HFFc6 (cell line): ENCODE results near the gene NLRP9. TPM values are rescaled to one million over a fixed set of nuclear protein-coding genes. Genes with fewer than 3 reads are reported as not detected.
A peak's percentile ranks its signal among the peaks of the same experiment; 100 is the strongest.
"Not testable (repeated sequence)": the region's sequence is repeated elsewhere in the genome, so short reads cannot be mapped to it uniquely, and the experiment has no call there.

Experiments
- DNase-seq: peaks from one replicate; pipeline ENCODE4 v3.0.0-alpha.2; 2018
- H3K27ac Mint-ChIP-seq: 2 replicates; pipeline ENCODE4 v1.8.0; 2020; ENCODE audit warnings: mild to moderate bottlenecking, mixed read lengths
- H3K27me3 Mint-ChIP-seq: 2 replicates; pipeline ENCODE4 v1.8.0; 2021; ENCODE audit warnings: mild to moderate bottlenecking, moderate library complexity, mixed read lengths; ENCODE audit not compliant: insufficient read depth
- H3K36me3 Mint-ChIP-seq: 2 replicates; pipeline ENCODE4 v1.8.0; 2021; ENCODE audit warnings: low read depth, mixed read lengths
- H3K4me1 Mint-ChIP-seq: 2 replicates; pipeline ENCODE4 v1.8.0; 2020; ENCODE audit warnings: low read depth, mixed read lengths
- H3K4me3 Mint-ChIP-seq: 2 replicates; pipeline ENCODE4 v1.8.0; 2020; ENCODE audit warnings: mild to moderate bottlenecking, moderate library complexity, mixed read lengths
- H3K9me3 Mint-ChIP-seq: 2 replicates; pipeline ENCODE4 v1.8.0; 2020; ENCODE audit warnings: mild to moderate bottlenecking, mixed read lengths
- CTCF ChIP-seq: fragments of 200-600 bp; sonication (generic); IDR thresholded peaks from 2 replicates; pipeline ENCODE4 v1.5.0; 2021; ENCODE audit warnings: antibody characterized with exemption, mild to moderate bottlenecking
- total RNA-seq, 6 experiments: library from RNA; stranded (reverse); fragmentation: NEBNext Ultra II Directional; extraction: Animal tissue kit (Norgen Biotek cat#: 25700); gene quantifications; 2 replicates in 1 of 6; 3 replicates in 5 of 6; pipeline ENCODE4 v1.2.3, GENCODE V29; 2021

Gene NLRP9
- total RNA-seq, 6 experiments from 2014 or later, result not detected

- no peak overlapping the region for H3K27ac Mint-ChIP-seq
- H3K4me3 Mint-ChIP-seq, result no peak overlapping the region
- peaks cover 8% of the 10 kb centered on the region; the same call in 1 of the 2 replicates for H3K9me3 Mint-ChIP-seq
- no peaks in the 10 kb centered on the region for H3K36me3 Mint-ChIP-seq
- no peaks in the 10 kb centered on the region for H3K4me1 Mint-ChIP-seq
- no peak for TF ChIP-seq CTCF
- DNase-seq, result no peak
- peaks cover 2% of the 10 kb centered on the region for H3K27me3 Mint-ChIP-seq
Measured at GRCh38 chr19:55766466-55766865, 28.3 kb upstream of the NLRP9 start.

GRCh38 chr19:55758797-55759196 lies 20.6 kb upstream of the NLRP9 start, which contains the start of gene RFPL4A:
RFPL4A (plus strand) TSS chr19:55759097; CDS start chr19:55761801, 2,704 bp downstream.
- H3K36me3 Mint-ChIP-seq, H3K27me3 Mint-ChIP-seq, H3K27ac Mint-ChIP-seq, DNase-seq, H3K4me1 Mint-ChIP-seq, H3K9me3 Mint-ChIP-seq: not testable (repeated sequence)
- peak within 1 kb of the TSS; percentile 16; the same call in 1 of the 2 replicates for H3K4me3 Mint-ChIP-seq

GRCh38 chr19:55756808-55757207 lies 18.6 kb upstream of the NLRP9 start:
- not testable (repeated sequence) for H3K27me3 Mint-ChIP-seq, H3K36me3 Mint-ChIP-seq, H3K27ac Mint-ChIP-seq, H3K4me3 Mint-ChIP-seq, H3K4me1 Mint-ChIP-seq, DNase-seq, H3K9me3 Mint-ChIP-seq

- H3K4me1 Mint-ChIP-seq, result no peaks in the 10 kb centered on the region
- no peak overlapping the region for H3K27ac Mint-ChIP-seq
- no peaks in the 10 kb centered on the region for H3K36me3 Mint-ChIP-seq
- peaks cover 5% of the 10 kb centered on the region; the same call in 1 of the 2 replicates for H3K9me3 Mint-ChIP-seq
- H3K27me3 Mint-ChIP-seq, result no peaks in the 10 kb centered on the region
- no peak for DNase-seq
- H3K4me3 Mint-ChIP-seq, result no peak overlapping the region
- no peak for TF ChIP-seq CTCF
Measured at GRCh38 chr19:55753401-55753800, 15.2 kb upstream of the NLRP9 start.

- TF ChIP-seq CTCF, result no peak
- Mint-ChIP-seq H3K27ac (no peak overlapping the region), H3K9me3 (peaks cover 5% of the 10 kb centered on the region; the same call in 1 of the 2 replicates), H3K36me3 (no peaks in the 10 kb centered on the region), H3K4me3 (no peak overlapping the region), H3K27me3 (no peaks in the 10 kb centered on the region; the same call in 1 of the 2 replicates), H3K4me1 (no peaks in the 10 kb centered on the region)
- DNase-seq, result no peak
Measured at GRCh38 chr19:55750715-55751114, 12.5 kb upstream of the NLRP9 start.

- H3K27me3 Mint-ChIP-seq, DNase-seq, H3K9me3 Mint-ChIP-seq, H3K4me3 Mint-ChIP-seq, H3K36me3 Mint-ChIP-seq, H3K27ac Mint-ChIP-seq, H3K4me1 Mint-ChIP-seq: not testable (repeated sequence)
Measured at GRCh38 chr19:55730378-55730777, 7.8 kb downstream of the NLRP9 start.

- Mint-ChIP-seq H3K27me3 (peaks cover 5% of the 10 kb centered on the region), H3K36me3 (no peaks in the 10 kb centered on the region), H3K4me3 (no peak overlapping the region), H3K4me1 (no peaks in the 10 kb centered on the region), H3K27ac (no peak overlapping the region), H3K9me3 (peaks cover 18% of the 10 kb centered on the region)
- TF ChIP-seq CTCF, result no peak
- DNase-seq, result no peak
Measured at GRCh38 chr19:55723491-55723890, 14.7 kb downstream of the NLRP9 start.
